Measurements from ENCODE around the gene CD160. TPM values are rescaled to one million over a fixed set of nuclear protein-coding genes. Genes with fewer than 3 reads are reported as not detected.

CD160 gene
- total RNA-seq, 1 experiment from 2014 or later = not detected

DNA sequence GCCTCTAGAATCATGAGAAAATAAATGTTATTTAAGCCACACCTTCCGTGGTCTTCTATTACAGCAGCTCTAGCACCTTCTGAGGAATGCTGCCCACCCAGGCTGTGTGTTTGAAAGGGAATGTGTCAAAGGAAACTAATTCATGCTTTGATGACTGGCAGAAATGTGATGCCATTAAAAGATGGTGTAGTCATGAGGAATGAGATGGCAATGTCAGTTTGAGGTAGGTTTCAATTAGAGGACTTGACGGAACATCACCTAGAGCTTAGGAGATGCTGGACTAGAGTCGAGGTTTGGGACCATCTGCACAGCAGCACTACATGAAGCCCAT lies 22.7 kb upstream of the CD160 start:
- Histone ChIP-seq H3K27ac (ENCODE audit: low read depth, low read length, poor library complexity, severe bottlenecking) (no peak overlapping the region), H3K36me3 (ENCODE audit: insufficient read depth, low read length, poor library complexity, severe bottlenecking) (no peaks in the 10 kb centered on the region), H3K27me3 (replicated peaks; ENCODE audit: insufficient read depth, low read depth, low read length, poor library complexity) (no peaks in the 10 kb centered on the region), H3K9me3 (ENCODE audit: low read depth, low read length, poor library complexity, severe bottlenecking) (no peaks in the 10 kb centered on the region), H3K4me3 (ENCODE audit: low read depth, low read length, poor library complexity, severe bottlenecking) (no peak overlapping the region), H3K4me1 (ENCODE audit: insufficient read depth, low read length, poor library complexity, severe bottlenecking) (no peaks in the 10 kb centered on the region)
- CTCF ChIA-PET = no interaction called here
- no TSS peak for BruUV-seq (replicated peaks)
- TF ChIP-seq, protein P1, sequence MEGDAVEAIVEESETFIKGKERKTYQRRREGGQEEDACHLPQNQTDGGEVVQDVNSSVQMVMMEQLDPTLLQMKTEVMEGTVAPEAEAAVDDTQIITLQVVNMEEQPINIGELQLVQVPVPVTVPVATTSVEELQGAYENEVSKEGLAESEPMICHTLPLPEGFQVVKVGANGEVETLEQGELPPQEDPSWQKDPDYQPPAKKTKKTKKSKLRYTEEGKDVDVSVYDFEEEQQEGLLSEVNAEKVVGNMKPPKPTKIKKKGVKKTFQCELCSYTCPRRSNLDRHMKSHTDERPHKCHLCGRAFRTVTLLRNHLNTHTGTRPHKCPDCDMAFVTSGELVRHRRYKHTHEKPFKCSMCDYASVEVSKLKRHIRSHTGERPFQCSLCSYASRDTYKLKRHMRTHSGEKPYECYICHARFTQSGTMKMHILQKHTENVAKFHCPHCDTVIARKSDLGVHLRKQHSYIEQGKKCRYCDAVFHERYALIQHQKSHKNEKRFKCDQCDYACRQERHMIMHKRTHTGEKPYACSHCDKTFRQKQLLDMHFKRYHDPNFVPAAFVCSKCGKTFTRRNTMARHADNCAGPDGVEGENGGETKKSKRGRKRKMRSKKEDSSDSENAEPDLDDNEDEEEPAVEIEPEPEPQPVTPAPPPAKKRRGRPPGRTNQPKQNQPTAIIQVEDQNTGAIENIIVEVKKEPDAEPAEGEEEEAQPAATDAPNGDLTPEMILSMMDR (conservative IDR thresholded peaks at IDR 0.05; ENCODE audit: low read depth, low read length) = no peak
- no peak for TF ChIP-seq EZH2 (IDR thresholded peaks at IDR 0.05; ENCODE audit: borderline replicate concordance, low read depth, low read length, poor library complexity, severe bottlenecking)
- intact Hi-C loops (cut with micrococcal nuclease; ENCODE audit: unreplicated experiment) = no loop called here
- DNase-seq (ENCODE audit: low spot score) = no peak
- POLR2A ChIA-PET (ENCODE audit: low non-redundant PET) = no interaction called here

DNA sequence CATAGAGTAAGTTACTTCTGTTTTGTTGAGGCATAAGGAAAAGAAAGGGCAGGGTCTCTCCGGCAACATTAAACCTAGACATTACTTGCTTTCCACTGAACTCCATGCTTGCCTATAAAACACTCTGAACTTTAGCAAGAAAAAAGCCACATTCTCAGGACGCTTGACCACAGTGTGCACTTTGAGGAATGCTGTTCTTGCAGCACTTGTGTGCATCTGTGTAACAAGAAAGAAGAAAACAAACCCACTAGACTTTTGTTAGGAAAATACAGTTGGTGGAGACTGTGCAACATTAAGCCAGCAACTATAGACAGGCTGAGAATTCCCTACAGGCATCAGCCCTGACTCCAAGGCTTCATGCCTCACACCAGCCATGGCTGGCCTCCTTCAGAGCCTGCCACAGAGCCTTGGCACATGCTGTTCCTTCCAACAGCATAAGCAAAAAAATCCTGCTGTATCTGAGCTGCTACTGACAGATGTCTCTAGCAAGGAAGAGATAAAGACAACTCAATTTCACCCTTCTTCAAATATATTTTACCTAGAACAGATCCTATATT lies 17.9 kb upstream of the CD160 start:
- Histone ChIP-seq H3K27ac (ENCODE audit: low read depth, low read length, poor library complexity, severe bottlenecking) (no peak overlapping the region), H3K9me3 (ENCODE audit: low read depth, low read length, poor library complexity, severe bottlenecking) (no peaks in the 10 kb centered on the region), H3K4me1 (ENCODE audit: insufficient read depth, low read length, poor library complexity, severe bottlenecking) (no peaks in the 10 kb centered on the region), H3K4me3 (ENCODE audit: low read depth, low read length, poor library complexity, severe bottlenecking) (no peak overlapping the region), H3K27me3 (replicated peaks; ENCODE audit: insufficient read depth, low read depth, low read length, poor library complexity) (no peaks in the 10 kb centered on the region), H3K36me3 (ENCODE audit: insufficient read depth, low read length, poor library complexity, severe bottlenecking) (no peaks in the 10 kb centered on the region)
- intact Hi-C loops (cut with micrococcal nuclease; ENCODE audit: unreplicated experiment) = no loop called here
- no peak for DNase-seq (ENCODE audit: low spot score)
- ChIA-PET POLR2A (ENCODE audit: low non-redundant PET) (no interaction called here), CTCF (no interaction called here)
- BruUV-seq (replicated peaks) = no TSS peak
- TF ChIP-seq, protein P1 (conservative IDR thresholded peaks at IDR 0.05; ENCODE audit: low read depth, low read length) = no peak
- no peak for TF ChIP-seq EZH2 (IDR thresholded peaks at IDR 0.05; ENCODE audit: borderline replicate concordance, low read depth, low read length, poor library complexity, severe bottlenecking)

GRCh38 chr1:145702052-145702451 lies 17.2 kb upstream of the CD160 start:
- intact Hi-C loops (cut with micrococcal nuclease; ENCODE audit: unreplicated experiment) = no loop called here
- POLR2A ChIA-PET (ENCODE audit: low non-redundant PET) = no interaction called here
- no TSS peak for BruUV-seq (replicated peaks)
- Histone ChIP-seq H3K27ac (ENCODE audit: low read depth, low read length, poor library complexity, severe bottlenecking) (no peak overlapping the region), H3K27me3 (replicated peaks; ENCODE audit: insufficient read depth, low read depth, low read length, poor library complexity) (no peaks in the 10 kb centered on the region), H3K4me1 (ENCODE audit: insufficient read depth, low read length, poor library complexity, severe bottlenecking) (no peaks in the 10 kb centered on the region), H3K9me3 (ENCODE audit: low read depth, low read length, poor library complexity, severe bottlenecking) (no peaks in the 10 kb centered on the region), H3K36me3 (ENCODE audit: insufficient read depth, low read length, poor library complexity, severe bottlenecking) (no peaks in the 10 kb centered on the region), H3K4me3 (ENCODE audit: low read depth, low read length, poor library complexity, severe bottlenecking) (no peak overlapping the region)
- TF ChIP-seq, protein P1 (conservative IDR thresholded peaks at IDR 0.05; ENCODE audit: low read depth, low read length) = no peak
- no peak for TF ChIP-seq EZH2 (IDR thresholded peaks at IDR 0.05; ENCODE audit: borderline replicate concordance, low read depth, low read length, poor library complexity, severe bottlenecking)
- CTCF ChIA-PET = no interaction called here
- DNase-seq (ENCODE audit: low spot score) = no peak

All from A673 (cell line).